Measurements from ENCODE around the gene POGZ.

Gene POGZ

GRCh38 chr1:151474745-151475144 lies 15.5 kb upstream of the POGZ start:
- no peak for TF ChIP-seq CTCF (IDR thresholded peaks at IDR 0.05; ENCODE audit: unreplicated experiment in 3 of 3)
- H3K27me3 Mint-ChIP-seq (ENCODE audit: low read depth), result no peaks in the 10 kb centered on the region
- peak overlapping the region in 1 of 3 experiments; percentile 28 for H3K27ac Mint-ChIP-seq

GRCh38 chr1:151472856-151473731 lies 13.8 kb upstream of the POGZ start:
- no peaks in the 10 kb centered on the region for H3K36me3 Mint-ChIP-seq (ENCODE audit: low read depth)
- H3K27me3 Mint-ChIP-seq (ENCODE audit: low read depth), result no peaks in the 10 kb centered on the region
- no peaks in the 10 kb centered on the region for H3K9me3 Mint-ChIP-seq
- peak overlapping the region; percentile 93 to 94 (median 94) for H3K27ac Mint-ChIP-seq
- peaks cover 8% of the 10 kb centered on the region for H3K4me1 Mint-ChIP-seq
- peak overlapping the region; percentile 76 to 84 (median 81) for H3K4me3 Mint-ChIP-seq
- TF ChIP-seq CTCF (IDR thresholded peaks at IDR 0.05; ENCODE audit: unreplicated experiment in 3 of 3), result no peak

More at GRCh38 chr1:151474745-151475144, 15.5 kb upstream of the POGZ start:
- peaks cover 8% of the 10 kb centered on the region for H3K4me1 Mint-ChIP-seq
- H3K9me3 Mint-ChIP-seq, result no peaks in the 10 kb centered on the region
- no peak overlapping the region for H3K4me3 Mint-ChIP-seq
- H3K36me3 Mint-ChIP-seq (ENCODE audit: low read depth), result no peaks in the 10 kb centered on the region

- Mint-ChIP-seq H3K27me3 (ENCODE audit: low read depth) (peaks cover 17% of the 10 kb centered on the region), H3K9me3 (no peaks in the 10 kb centered on the region), H3K4me3 (no peak overlapping the region), H3K27ac (no peak overlapping the region), H3K36me3 (ENCODE audit: low read depth) (no peaks in the 10 kb centered on the region), H3K4me1 (no peaks in the 10 kb centered on the region)
- TF ChIP-seq CTCF (IDR thresholded peaks at IDR 0.05; ENCODE audit: unreplicated experiment in 3 of 3), result no peak
Observed at GRCh38 chr1:151465026-151465425, 5.7 kb upstream of the POGZ start.

GRCh38 chr1:151461694-151462093 lies 2.4 kb upstream of the POGZ start:
- Mint-ChIP-seq H3K4me3 (peak overlapping the region in 1 of 3 experiments; percentile 6), H3K9me3 (no peaks in the 10 kb centered on the region), H3K27ac (peak overlapping the region in 1 of 3 experiments; percentile 0), H3K27me3 (ENCODE audit: low read depth) (peaks cover 17% of the 10 kb centered on the region), H3K36me3 (ENCODE audit: low read depth) (no peaks in the 10 kb centered on the region), H3K4me1 (peaks cover 9% of the 10 kb centered on the region)
- no peak for TF ChIP-seq CTCF (IDR thresholded peaks at IDR 0.05; ENCODE audit: unreplicated experiment in 3 of 3)

- no peak for TF ChIP-seq CTCF (IDR thresholded peaks at IDR 0.05; ENCODE audit: unreplicated experiment in 3 of 3)
- H3K36me3 Mint-ChIP-seq (ENCODE audit: low read depth), result peaks cover 6% of the 10 kb centered on the region
- H3K4me3 Mint-ChIP-seq, result peak overlapping the region; percentile 87 to 92 (median 89)
- peak overlapping the region; percentile 95 to 99 (median 96) for H3K27ac Mint-ChIP-seq
- no peaks in the 10 kb centered on the region for H3K9me3 Mint-ChIP-seq
- H3K4me1 Mint-ChIP-seq, result peaks cover 20% of the 10 kb centered on the region
- peaks cover 5% of the 10 kb centered on the region for H3K27me3 Mint-ChIP-seq (ENCODE audit: low read depth)
Observed at GRCh38 chr1:151458802-151459330, 428 bp downstream of the POGZ start.
